Ishikawa (cell line): ENCODE data around the gene PSMA7.

Source experiments
- CEBPB ChIP-seq: IDR thresholded peaks from 2 replicates; pipeline ENCODE4 v1.6.1; 2012
- CREB1 ChIP-seq: IDR thresholded peaks from 2 replicates; pipeline ENCODE4 v1.6.1; 2012; ENCODE audit warnings: low read depth
- EGR1 ChIP-seq: IDR thresholded peaks from 2 replicates; pipeline ENCODE4 v1.6.1; 2012
- EP300 ChIP-seq: IDR thresholded peaks from 2 replicates; pipeline ENCODE4 v1.6.1; 2012; ENCODE audit warnings: borderline replicate concordance
- FOXM1 ChIP-seq: IDR thresholded peaks from 2 replicates; pipeline ENCODE4 v1.6.1; 2012; ENCODE audit warnings: low read depth, borderline replicate concordance
- MAX ChIP-seq: IDR thresholded peaks from 2 replicates; pipeline ENCODE4 v1.6.1; 2012
- NFIC ChIP-seq: IDR thresholded peaks from 2 replicates; pipeline ENCODE4 v1.6.1; 2012
- RAD21 ChIP-seq: IDR thresholded peaks from 2 replicates; pipeline ENCODE4 v1.6.1; 2012; ENCODE audit warnings: low read depth
- REST ChIP-seq: IDR thresholded peaks from 2 replicates; pipeline ENCODE4 v1.6.1; 2012; ENCODE audit warnings: low read depth, mild to moderate bottlenecking
- TAF1 ChIP-seq: IDR thresholded peaks from 2 replicates; pipeline ENCODE4 v1.6.1; 2012; ENCODE audit warnings: low read depth, mild to moderate bottlenecking
- TCF12 ChIP-seq: IDR thresholded peaks from 2 replicates; pipeline ENCODE4 v1.6.1; 2012; ENCODE audit warnings: low read depth
- TEAD4 ChIP-seq: IDR thresholded peaks from 2 replicates; pipeline ENCODE4 v1.6.1; 2012
- YY1 ChIP-seq: IDR thresholded peaks from 2 replicates; pipeline ENCODE4 v1.6.1; 2012; ENCODE audit warnings: low read depth
- ZBTB7A ChIP-seq: IDR thresholded peaks from 2 replicates; pipeline ENCODE4 v1.6.1; 2012; ENCODE audit warnings: low read depth
- TF ChIP-seq, protein P1 (sequence below): IDR thresholded peaks from 2 replicates; pipeline ENCODE4 v1.6.1; 2012

The PSMA7 gene

GRCh38 chr20:62138204-62138543, 5.0 kb downstream of the PSMA7 start:
- TF ChIP-seq EP300 = no peak
- TF ChIP-seq YY1 = no peak
- TF ChIP-seq NFIC = no peak
- TF ChIP-seq REST = peak; percentile 50; the same call in 1 of the 2 replicates
- no peak for TF ChIP-seq EGR1

- no peak for TF ChIP-seq TEAD4
- no peak for TF ChIP-seq NFIC
- no peak for TF ChIP-seq ZBTB7A
- TF ChIP-seq MAX = no peak
- TF ChIP-seq YY1 = no peak
- TF ChIP-seq FOXM1 = no peak
- no peak for TF ChIP-seq EP300
- no peak for TF ChIP-seq EGR1
- TF ChIP-seq CEBPB = no peak
- TF ChIP-seq REST = no peak
- no peak for TF ChIP-seq TCF12
- no peak for TF ChIP-seq CREB1
- TF ChIP-seq, protein P1, sequence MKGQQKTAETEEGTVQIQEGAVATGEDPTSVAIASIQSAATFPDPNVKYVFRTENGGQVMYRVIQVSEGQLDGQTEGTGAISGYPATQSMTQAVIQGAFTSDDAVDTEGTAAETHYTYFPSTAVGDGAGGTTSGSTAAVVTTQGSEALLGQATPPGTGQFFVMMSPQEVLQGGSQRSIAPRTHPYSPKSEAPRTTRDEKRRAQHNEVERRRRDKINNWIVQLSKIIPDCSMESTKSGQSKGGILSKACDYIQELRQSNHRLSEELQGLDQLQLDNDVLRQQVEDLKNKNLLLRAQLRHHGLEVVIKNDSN = no peak
- no peak for TF ChIP-seq RAD21
- no peak for TF ChIP-seq TAF1
Measured at GRCh38 chr20:62137478-62138203, 5.6 kb downstream of the PSMA7 start.

DNA sequence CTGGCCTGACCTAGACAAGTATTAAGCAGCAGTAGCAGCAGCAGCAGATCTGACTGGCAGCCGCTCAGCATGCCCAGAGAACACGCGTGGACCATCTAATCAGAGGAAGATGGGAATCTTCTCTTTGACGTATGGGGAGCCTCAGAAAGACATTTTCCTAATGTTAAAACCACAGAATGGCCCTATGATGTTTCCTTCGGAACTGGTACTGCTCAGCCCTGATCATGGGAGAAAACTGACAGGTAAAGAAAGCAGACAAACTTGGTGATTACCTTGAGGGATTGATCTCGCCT, 6.2 kb downstream of the PSMA7 start:
- TF ChIP-seq FOXM1 (no peak), MAX (no peak), TEAD4 (no peak), YY1 (no peak), EGR1 (no peak), CEBPB (no peak), EP300 (no peak)
- TF ChIP-seq, protein P1 = no peak

DNA sequence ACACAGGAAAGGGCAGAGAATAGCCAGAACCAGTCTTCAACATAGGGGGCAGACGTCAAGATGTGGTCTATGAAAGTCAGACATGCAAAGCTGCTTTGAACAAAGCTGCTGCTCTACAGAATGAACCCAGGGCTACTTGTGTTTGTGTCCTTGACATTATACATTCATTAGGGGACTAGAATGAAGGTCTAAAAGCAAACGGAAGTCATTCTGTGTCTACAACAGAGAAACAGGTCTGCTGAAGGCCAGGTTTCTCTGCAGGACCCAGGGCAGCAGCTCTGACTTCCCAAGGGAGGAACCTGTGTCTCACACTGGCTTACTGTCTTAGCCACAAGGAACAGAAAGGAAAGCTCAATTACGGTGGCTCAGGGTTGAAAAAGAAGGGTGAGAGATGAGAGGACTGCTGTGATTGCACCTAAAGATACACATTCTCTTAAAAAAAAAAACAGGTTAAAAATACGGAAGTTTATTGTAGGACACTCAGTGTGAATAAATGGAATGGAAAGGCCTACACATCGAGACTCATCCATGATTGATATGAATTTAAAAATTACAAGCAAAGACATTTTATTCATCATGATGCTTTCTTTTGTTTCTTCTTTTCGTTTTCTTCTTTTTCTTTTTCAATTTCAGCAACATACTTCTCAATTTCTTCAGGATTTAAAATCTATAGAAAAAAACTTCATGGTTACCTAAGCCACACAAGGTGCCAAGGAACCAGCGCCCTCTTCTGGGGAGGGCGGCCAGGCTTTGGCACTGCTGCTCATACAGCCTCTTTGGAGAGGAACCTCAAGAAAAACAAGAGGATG, 6.7 kb downstream of the PSMA7 start:
- TF ChIP-seq RAD21 = peak; percentile 69
- peak; percentile 37; the same call in 1 of the 2 replicates for TF ChIP-seq NFIC
- no peak for TF ChIP-seq EP300
- no peak for TF ChIP-seq REST
- TF ChIP-seq CEBPB = no peak
- TF ChIP-seq, protein P1 = no peak
- no peak for TF ChIP-seq YY1
- TF ChIP-seq TAF1 = no peak
- no peak for TF ChIP-seq MAX
- no peak for TF ChIP-seq ZBTB7A
- TF ChIP-seq FOXM1 = no peak
- TF ChIP-seq TCF12 = no peak
- no peak for TF ChIP-seq EGR1
